NCI-H146 (cell line): ENCODE data around the gene STYXL1.

Experiments
- DNase-seq: peaks from one replicate; lab custom pipeline; 2025; lab: John Stamatoyannopoulos, UW

Gene STYXL1

DNA sequence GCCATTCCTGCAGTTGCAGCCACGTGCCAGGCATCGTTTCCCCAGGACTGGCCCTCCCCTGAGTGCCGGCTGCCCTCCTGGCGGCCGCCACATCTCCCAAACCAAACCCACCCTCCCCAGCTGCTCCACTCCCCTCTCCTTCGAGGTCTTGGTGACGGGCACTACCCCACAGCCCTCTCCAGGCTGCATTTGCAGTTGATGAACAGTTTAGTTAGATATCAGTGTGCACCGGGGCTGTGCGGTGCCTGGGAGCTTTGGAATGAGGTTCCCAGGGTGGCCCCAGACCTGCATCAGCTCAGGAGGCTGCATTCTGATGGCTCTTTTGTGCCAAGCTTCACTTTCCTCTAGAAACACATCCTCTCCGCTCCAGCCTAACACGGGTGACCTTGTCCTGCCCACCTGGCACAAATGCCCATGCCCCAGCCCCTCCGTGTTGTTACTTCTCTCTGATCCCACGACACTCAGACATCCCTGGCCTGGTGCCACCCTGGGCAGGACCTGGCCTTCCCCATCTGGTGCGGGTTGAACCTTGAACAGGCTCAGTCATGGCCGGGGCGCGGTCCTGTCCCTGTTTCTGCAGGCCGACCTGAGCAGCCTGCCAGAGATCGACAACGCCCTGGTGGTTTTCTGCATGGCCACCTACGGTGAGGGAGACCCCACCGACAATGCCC, 67.9 kb downstream of the STYXL1 start:
- no peak for DNase-seq

DNA sequence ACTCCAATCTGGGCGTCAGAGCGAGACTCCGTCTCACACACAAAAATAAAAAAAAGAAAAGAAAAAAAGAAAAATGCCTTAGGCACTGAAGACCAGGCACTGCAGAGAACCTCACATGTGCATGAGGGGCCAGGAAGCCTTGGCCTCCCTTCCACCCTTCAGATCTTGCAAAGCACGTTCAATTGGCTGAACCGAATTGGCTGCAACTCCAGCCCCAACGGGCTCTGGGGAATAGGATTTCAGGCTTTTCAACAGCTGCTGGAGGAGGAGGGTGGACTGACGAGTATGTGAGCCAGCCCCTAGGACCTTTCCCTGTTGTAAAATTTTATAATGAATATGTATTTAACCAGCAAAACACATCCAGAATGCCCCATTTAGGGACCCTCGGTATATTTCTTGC, 70.1 kb downstream of the STYXL1 start:
- no peak for DNase-seq

DNA sequence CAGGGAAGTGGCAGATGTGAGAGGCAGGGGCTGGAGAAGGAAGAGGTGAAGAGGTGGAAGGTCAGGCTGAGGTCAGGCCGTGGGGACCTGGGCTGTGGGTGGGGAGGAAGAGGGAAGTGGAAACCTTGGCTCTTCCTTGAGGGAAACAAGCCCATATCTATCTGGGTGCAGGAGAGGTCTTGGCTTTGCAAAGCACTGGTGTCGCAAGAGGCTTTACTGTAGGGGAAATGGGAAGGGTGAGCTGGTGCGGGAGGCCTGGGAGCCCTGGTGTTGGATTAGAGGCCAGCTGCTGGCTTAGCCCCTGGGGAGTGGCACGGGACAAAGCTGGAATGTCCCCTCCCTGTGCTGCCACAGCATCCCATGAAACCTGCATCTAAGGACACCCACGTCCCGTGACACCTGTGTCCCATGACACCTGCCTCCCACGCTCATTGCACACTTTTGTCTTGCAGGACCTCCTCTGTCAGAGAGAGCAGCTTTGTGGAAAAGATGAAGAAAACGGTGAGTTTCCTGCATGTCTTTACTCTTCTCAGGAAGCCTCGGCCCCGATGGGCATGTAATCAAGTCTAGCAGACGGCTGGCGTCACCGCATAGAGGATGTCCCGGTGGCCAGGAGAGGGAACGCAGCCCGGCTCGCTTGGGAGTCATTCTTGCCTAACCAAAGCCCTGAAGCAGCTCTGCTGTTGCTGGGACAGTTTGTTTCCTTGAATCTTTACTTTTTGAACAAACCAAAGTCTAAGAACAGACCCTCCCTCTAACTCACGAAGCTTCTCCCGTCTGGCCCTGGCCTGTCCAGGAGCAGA, 75.6 kb downstream of the STYXL1 start:
- no peak for DNase-seq

GRCh38 chr7:75971309-75971960, 76.4 kb downstream of the STYXL1 start:
- no peak for DNase-seq

DNA sequence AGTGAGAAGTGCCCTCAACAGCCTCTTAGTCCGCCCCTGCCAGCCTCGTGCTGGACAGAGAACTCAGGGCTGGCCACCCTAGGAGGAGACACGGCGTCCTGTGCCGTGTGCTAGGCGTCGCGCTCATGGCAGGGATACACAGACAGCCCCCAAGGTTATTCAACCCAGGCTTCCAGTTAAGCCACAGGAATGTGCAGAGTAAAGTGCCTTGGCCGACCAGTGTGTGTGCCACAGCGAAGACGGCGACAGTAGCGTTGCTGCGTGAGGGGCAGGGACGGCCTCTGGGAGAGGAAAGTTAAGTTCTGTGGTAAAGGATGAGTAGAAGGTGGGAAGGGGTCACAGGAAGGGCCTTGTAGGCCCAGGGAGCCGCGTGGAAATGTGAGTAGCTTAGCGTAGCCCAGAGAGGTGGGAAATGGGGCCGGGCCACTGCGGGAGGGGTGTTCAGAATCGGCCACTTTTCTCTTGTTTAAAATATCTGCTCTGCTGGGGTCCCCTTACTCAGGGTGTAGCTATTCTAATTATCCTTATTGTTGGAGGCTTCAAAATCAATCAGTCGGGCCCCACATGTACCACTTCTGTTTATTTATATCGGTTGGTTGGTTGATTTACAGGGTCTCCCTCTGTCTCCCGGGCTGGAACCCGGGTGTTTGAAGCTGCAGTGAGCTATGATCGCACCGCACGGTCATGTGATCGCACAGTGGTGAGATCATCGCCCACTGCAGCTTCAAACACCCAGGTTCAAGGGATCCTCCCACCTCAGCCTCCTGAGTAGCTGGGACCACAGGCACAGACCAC, 77.9 kb downstream of the STYXL1 start:
- DNase-seq: no peak

- DNase-seq: no peak
Measured at GRCh38 chr7:75969182-75969581, 78.6 kb downstream of the STYXL1 start.

GRCh38 chr7:75968561-75969001, 79.2 kb downstream of the STYXL1 start:
- no peak for DNase-seq

DNA sequence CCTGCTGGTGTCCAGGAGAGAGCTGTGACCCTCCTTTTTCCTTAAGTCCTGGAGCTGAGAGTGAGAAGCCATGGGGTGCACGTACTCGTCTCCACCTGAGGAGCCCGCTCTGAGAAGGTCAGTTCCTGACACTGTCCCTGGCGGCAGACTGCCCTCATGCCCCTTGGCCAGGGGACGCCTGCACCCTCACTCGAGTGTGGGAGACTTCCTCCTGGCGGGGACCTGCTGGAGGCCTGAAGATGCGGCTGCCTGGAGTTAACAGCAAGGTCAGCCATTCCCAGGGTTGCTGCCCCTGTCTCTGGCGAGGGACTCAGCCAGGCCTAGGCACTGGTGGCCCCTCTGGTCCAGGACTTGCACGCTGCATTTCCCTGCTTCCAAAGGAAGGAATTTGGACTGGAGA, 79.8 kb downstream of the STYXL1 start:
- no peak for DNase-seq

DNA sequence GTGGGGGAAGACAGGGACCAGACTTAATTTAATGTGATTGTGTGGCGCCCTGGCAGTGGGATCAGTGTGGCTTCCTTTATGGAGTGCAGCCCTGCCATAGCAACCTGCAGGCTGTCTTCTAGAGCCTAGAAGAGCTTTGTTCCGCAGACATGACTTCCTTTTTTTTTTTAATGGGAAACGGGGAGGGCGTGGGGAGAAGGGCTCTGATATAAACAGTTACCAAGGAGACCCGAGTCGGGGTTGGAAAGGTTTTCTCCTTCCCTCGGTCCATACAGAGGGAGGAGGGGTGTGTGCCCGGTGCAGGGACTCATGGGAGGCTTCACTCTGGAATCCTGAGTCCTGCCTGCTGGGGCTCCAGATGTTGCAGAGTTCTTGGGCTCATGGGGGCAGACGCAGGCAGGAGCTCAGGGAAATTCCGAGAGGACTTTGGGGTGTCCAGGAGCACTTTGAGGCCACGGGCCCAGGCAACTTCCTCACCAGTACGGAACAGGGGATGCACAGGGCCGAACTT, 80.3 kb downstream of the STYXL1 start:
- DNase-seq: peak; percentile 39

GRCh38 chr7:75967055-75967454, 80.7 kb downstream of the STYXL1 start:
- DNase-seq: no peak

DNA sequence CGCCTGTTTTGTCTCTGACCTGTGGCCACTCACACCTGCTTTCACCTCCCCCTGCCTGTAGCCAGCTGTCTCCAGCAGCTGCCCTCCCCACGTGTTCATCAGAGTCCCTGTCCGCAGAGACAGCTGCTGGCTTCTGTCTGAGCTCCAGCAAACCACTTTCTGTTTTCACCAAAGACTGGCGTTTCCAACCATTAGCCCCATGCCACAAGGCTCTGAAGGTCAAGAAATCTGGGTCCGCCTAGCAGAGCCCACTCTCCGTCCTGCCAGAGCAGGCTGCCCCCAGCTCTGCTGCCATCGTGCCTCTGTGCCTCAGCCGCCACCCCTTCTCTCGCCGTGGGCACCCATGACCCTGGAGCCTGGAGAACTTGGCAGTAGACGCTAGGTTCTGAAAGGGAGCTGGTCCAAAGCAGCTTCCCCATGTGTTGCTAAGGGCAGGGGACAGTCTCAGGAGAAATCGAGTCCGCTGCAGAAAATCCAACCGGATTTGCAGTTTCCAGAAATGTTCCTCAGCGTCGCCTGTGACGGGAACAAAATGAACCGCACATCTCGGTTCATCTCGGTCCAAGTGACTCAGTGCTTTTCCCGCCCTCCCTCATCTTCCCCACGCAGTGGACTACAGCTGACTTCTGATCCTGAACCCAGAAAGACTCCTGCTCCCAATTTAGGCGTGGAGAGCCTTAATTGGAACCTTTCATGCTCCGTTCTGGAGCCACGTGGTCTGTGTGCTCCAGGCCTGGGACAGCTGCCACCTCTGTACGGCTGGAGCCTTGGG, 81.4 kb downstream of the STYXL1 start:
- peak; percentile 89 for DNase-seq

GRCh38 chr7:75965617-75966016, 82.2 kb downstream of the STYXL1 start:
- DNase-seq: no peak

GRCh38 chr7:75963381-75963995, 84.3 kb downstream of the STYXL1 start:
- DNase-seq: no peak

DNA sequence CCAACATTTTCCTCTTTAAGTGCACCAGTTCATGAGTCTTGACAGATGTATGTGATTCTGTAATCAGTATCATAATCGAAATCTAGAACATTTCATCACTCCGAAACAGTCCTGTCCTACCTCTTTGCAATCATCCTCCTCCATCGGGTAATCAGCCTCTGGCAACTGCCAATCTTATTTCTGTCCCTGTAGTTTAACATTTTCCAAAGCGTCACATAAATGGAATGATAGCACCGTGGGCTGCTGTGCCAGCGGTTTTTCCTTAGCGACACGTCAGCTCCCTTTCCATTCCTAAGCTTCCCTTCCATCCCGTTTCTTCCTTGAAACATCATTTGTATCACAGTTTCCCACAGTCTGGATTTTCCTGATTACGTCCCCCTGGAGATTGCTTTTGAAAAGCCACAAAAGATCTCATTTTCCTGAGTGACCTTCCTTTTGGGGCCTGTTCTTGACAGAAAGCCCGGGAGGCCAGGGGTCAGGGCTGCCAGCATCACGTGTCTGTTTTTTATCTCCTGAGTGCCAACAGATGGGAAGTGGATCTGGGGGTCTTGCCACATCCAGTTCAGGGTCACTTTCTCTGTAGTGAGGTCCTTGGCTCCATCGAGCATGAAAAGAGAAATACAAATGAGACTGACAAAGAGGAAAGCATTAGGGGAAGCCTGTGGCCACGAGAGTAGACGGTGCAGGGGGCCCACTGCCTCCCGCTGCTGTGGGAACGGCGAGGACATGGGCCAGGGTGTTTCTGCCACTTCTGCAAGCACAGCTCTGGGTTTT, 85.0 kb downstream of the STYXL1 start:
- no peak for DNase-seq

GRCh38 chr7:75961218-75961617, 86.6 kb downstream of the STYXL1 start:
- no peak for DNase-seq

GRCh38 chr7:75960372-75960771, 87.4 kb downstream of the STYXL1 start:
- no peak for DNase-seq

GRCh38 chr7:75958802-75959543, 88.8 kb downstream of the STYXL1 start:
- no peak for DNase-seq

- DNase-seq: no peak
Measured at GRCh38 chr7:75957021-75957736, 90.6 kb downstream of the STYXL1 start.
